ENCODE results near the gene KCNQ1. TPM values are rescaled to one million over a fixed set of nuclear protein-coding genes. Genes with fewer than 3 reads are reported as not detected.

KCNQ1 gene
- total RNA-seq, 4 donors from 2014 or later = 0.89 to 2.2 (median 1.3) TPM

- WGBS = 90% methylated on average over 14 of the region's 14 CpGs
- Histone ChIP-seq H3K27ac (no peak overlapping the region), H3K36me3 (no peaks in the 10 kb centered on the region), H3K4me1 (peaks cover 26% of the 10 kb centered on the region), H3K4me3 (no peak overlapping the region), H3K9me3 (no peaks in the 10 kb centered on the region), H3K27me3 (peaks cover 35% of the 10 kb centered on the region)
- no peak for TF ChIP-seq POLR2AphosphoS5 (IDR thresholded peaks at IDR 0.05)
- TF ChIP-seq EP300 (IDR thresholded peaks at IDR 0.05) = no peak
- no peak for TF ChIP-seq CTCF (IDR thresholded peaks at IDR 0.05)
- TF ChIP-seq POLR2A (IDR thresholded peaks at IDR 0.05) = no peak
- peak; percentile 54 to 76 for DNase-seq (ENCODE audit: low spot score in 2 of 2)
Observed at GRCh38 chr11:2529636-2530035, 84.8 kb downstream of the KCNQ1 start.

- no peaks in the 10 kb centered on the region for H3K9me3 ChIP-seq
- no peak overlapping the region for H3K4me3 ChIP-seq
- 99% methylated on average over 10 of the region's 17 CpGs for WGBS
- H3K36me3 ChIP-seq = no peaks in the 10 kb centered on the region
- TF ChIP-seq EP300 (IDR thresholded peaks at IDR 0.05) (no peak), POLR2AphosphoS5 (IDR thresholded peaks at IDR 0.05) (no peak), CTCF (IDR thresholded peaks at IDR 0.05) (no peak), POLR2A (IDR thresholded peaks at IDR 0.05) (no peak)
- H3K27ac ChIP-seq = no peak overlapping the region
- peaks cover 28% of the 10 kb centered on the region for H3K27me3 ChIP-seq
- DNase-seq (ENCODE audit: low spot score in 2 of 2) = peak; percentile 50 to 69
- peaks cover 26% of the 10 kb centered on the region for H3K4me1 ChIP-seq
Observed at GRCh38 chr11:2530131-2530854, 85.5 kb downstream of the KCNQ1 start.

- no peak for TF ChIP-seq EP300 (IDR thresholded peaks at IDR 0.05)
- no peak for TF ChIP-seq POLR2AphosphoS5 (IDR thresholded peaks at IDR 0.05)
- TF ChIP-seq CTCF (IDR thresholded peaks at IDR 0.05) = no peak
- TF ChIP-seq POLR2A (IDR thresholded peaks at IDR 0.05) = no peak
- H3K4me1 ChIP-seq = peaks cover 26% of the 10 kb centered on the region
- no peak overlapping the region for H3K27ac ChIP-seq
- no peaks in the 10 kb centered on the region for H3K36me3 ChIP-seq
- DNase-seq (ENCODE audit: low spot score in 2 of 2) = peak; percentile 44 to 57
- no peak overlapping the region for H3K4me3 ChIP-seq
- peaks cover 23% of the 10 kb centered on the region for H3K27me3 ChIP-seq
- H3K9me3 ChIP-seq = no peaks in the 10 kb centered on the region
- 73% methylated on average over 7 of the region's 10 CpGs for WGBS
Observed at GRCh38 chr11:2530855-2531200, 86.0 kb downstream of the KCNQ1 start.

- WGBS = 41% methylated on average over 5 of the region's 14 CpGs
- DNase-seq (ENCODE audit: low spot score in 2 of 2) = peak in 1 of 2 donors; percentile 76
- Histone ChIP-seq H3K36me3 (no peaks in the 10 kb centered on the region), H3K4me3 (no peak overlapping the region), H3K9me3 (no peaks in the 10 kb centered on the region), H3K4me1 (peaks cover 26% of the 10 kb centered on the region), H3K27me3 (peaks cover 17% of the 10 kb centered on the region), H3K27ac (no peak overlapping the region)
- TF ChIP-seq CTCF (IDR thresholded peaks at IDR 0.05) (peak; percentile 89 to 90), EP300 (IDR thresholded peaks at IDR 0.05) (no peak)
Observed at GRCh38 chr11:2531277-2531986, 86.6 kb downstream of the KCNQ1 start.

GRCh38 chr11:2531987-2532703 lies 87.3 kb downstream of the KCNQ1 start:
- Histone ChIP-seq H3K36me3 (no peaks in the 10 kb centered on the region), H3K27me3 (peaks cover 10% of the 10 kb centered on the region), H3K4me1 (peaks cover 22% of the 10 kb centered on the region), H3K4me3 (no peak overlapping the region), H3K9me3 (no peaks in the 10 kb centered on the region), H3K27ac (no peak overlapping the region)
- WGBS = 75% methylated on average over 21 of the region's 21 CpGs
- peak in 1 of 2 donors; percentile 70 for DNase-seq (ENCODE audit: low spot score in 2 of 2)
- no peak for TF ChIP-seq CTCF (IDR thresholded peaks at IDR 0.05)
- TF ChIP-seq POLR2A (IDR thresholded peaks at IDR 0.05) = no peak
- TF ChIP-seq EP300 (IDR thresholded peaks at IDR 0.05) = no peak
- TF ChIP-seq POLR2AphosphoS5 (IDR thresholded peaks at IDR 0.05) = no peak
